SKM-1 treated with dmso at 0.1 percent for 144 hours (cell line): Measurements from ENCODE around the gene CBY1.

Experiments used
- DNase-seq: peaks from one replicate; lab custom pipeline; 2025; ENCODE audit not compliant: unreplicated experiment; lab: John Stamatoyannopoulos, UW

Gene CBY1

GRCh38 chr22:38700270-38700788 is 43.9 kb downstream of the CBY1 start:
- peak; percentile 55 for DNase-seq

GRCh38 chr22:38700789-38701628 is 44.6 kb downstream of the CBY1 start, which contains the start of gene JOSD1:
TSS of gene JOSD1 (minus strand) at chr22:38700943. CDS start at chr22:38699987, 956 bp downstream.
- DNase-seq = peak; percentile 81

- DNase-seq = no peak
Measured at GRCh38 chr22:38704654-38705234, 48.3 kb downstream of the CBY1 start.

- peak; percentile 99 for DNase-seq
Measured at GRCh38 chr22:38705235-38706100, 49.0 kb downstream of the CBY1 start, which contains the start of gene GTPBP1. TSS of gene GTPBP1 (plus strand) at chr22:38705944. CDS start at chr22:38705956, 12 bp downstream.

- DNase-seq = no peak
Measured at GRCh38 chr22:38706101-38706900, 49.9 kb downstream of the CBY1 start.

- DNase-seq = no peak
Measured at GRCh38 chr22:38706901-38707195, 50.4 kb downstream of the CBY1 start.

GRCh38 chr22:38707346-38707745 is 50.9 kb downstream of the CBY1 start:
- peak; percentile 37 for DNase-seq

GRCh38 chr22:38707984-38708383 is 51.5 kb downstream of the CBY1 start:
- DNase-seq = no peak

- DNase-seq = no peak
Measured at GRCh38 chr22:38709306-38709705, 52.9 kb downstream of the CBY1 start.

- DNase-seq = no peak
Measured at GRCh38 chr22:38710351-38710750, 53.9 kb downstream of the CBY1 start.

- DNase-seq = no peak
Measured at GRCh38 chr22:38710866-38711265, 54.4 kb downstream of the CBY1 start.

GRCh38 chr22:38712486-38713207 is 56.2 kb downstream of the CBY1 start:
- no peak for DNase-seq

GRCh38 chr22:38713921-38714320 is 57.5 kb downstream of the CBY1 start:
- DNase-seq = no peak

GRCh38 chr22:38715176-38715764 is 58.8 kb downstream of the CBY1 start:
- DNase-seq = no peak

- DNase-seq = no peak
Measured at GRCh38 chr22:38715852-38716251, 59.4 kb downstream of the CBY1 start.

- no peak for DNase-seq
Measured at GRCh38 chr22:38716271-38716670, 59.8 kb downstream of the CBY1 start.

GRCh38 chr22:38716826-38717225 is 60.4 kb downstream of the CBY1 start:
- no peak for DNase-seq

- DNase-seq = no peak
Measured at GRCh38 chr22:38717244-38717643, 60.8 kb downstream of the CBY1 start.

GRCh38 chr22:38718414-38718813 is 62.0 kb downstream of the CBY1 start:
- no peak for DNase-seq

GRCh38 chr22:38719196-38719595 is 62.8 kb downstream of the CBY1 start:
- no peak for DNase-seq
